GM23248 (cell line): ENCODE data around the gene ZBTB3.

Experiments used
- EZH2 ChIP-seq: fragments of 200-600 bp; sonication (generic); IDR thresholded peaks from 2 replicates; pipeline ENCODE4 v1.6.1; 2018; ENCODE audit warnings: antibody characterized with exemption, mild to moderate bottlenecking; ENCODE audit not compliant: insufficient read depth, poor library complexity, severe bottlenecking
- EZH2phosphoT487 ChIP-seq: fragments of 200-600 bp; sonication (generic); IDR thresholded peaks from 2 replicates; pipeline ENCODE4 v1.6.1; 2018; ENCODE audit warnings: antibody characterized with exemption, moderate library complexity, mild to moderate bottlenecking, low read depth; ENCODE audit not compliant: insufficient read depth

- TF ChIP-seq EZH2phosphoT487 (no peak), EZH2 (no peak)
Measured at GRCh38 chr11:62801071-62801470, 47.1 kb upstream of the ZBTB3 start.
